Raji (cell line): ENCODE results near the gene CAPS.

Experiments used
- POLR2A ChIP-seq: IDR thresholded peaks from 2 replicates; pipeline ENCODE4 v1.6.1; 2011; ENCODE audit warnings: low read depth, low read length, control low read depth; ENCODE audit not compliant: insufficient read depth

Gene CAPS

GRCh38 chr19:5937550-5937949, 23.5 kb downstream of the CAPS start:
- TF ChIP-seq POLR2A: no peak

GRCh38 chr19:5940260-5941208, 26.5 kb downstream of the CAPS start:
- no peak for TF ChIP-seq POLR2A

- TF ChIP-seq POLR2A: no peak
These were observed 27.6 kb downstream of the CAPS start for GRCh38 chr19:5941673-5942072.

- no peak for TF ChIP-seq POLR2A
These were observed 29.0 kb downstream of the CAPS start for GRCh38 chr19:5943045-5943444.

- TF ChIP-seq POLR2A: no peak
These were observed 29.6 kb downstream of the CAPS start for GRCh38 chr19:5943623-5944022.

DNA sequence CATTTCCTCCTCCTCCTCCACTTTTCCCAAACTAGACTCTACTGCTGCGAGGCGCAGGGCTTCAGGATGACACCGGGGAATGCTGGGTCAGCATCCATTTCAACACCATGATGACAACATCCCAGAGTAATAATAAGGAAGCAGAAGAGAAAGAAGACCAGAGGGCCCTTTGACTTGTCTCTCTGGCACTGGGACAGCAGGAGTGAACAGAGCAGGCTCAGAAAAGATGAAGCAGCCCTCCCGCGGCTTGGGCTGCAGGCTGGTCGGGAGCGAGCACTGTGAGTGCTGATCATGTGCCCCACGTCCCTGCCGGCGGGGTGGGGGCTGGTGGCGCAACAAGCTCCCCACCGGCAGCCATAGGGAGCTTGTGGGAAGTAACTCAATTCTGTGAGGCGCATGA, 33.4 kb downstream of the CAPS start:
- no peak for TF ChIP-seq POLR2A

DNA sequence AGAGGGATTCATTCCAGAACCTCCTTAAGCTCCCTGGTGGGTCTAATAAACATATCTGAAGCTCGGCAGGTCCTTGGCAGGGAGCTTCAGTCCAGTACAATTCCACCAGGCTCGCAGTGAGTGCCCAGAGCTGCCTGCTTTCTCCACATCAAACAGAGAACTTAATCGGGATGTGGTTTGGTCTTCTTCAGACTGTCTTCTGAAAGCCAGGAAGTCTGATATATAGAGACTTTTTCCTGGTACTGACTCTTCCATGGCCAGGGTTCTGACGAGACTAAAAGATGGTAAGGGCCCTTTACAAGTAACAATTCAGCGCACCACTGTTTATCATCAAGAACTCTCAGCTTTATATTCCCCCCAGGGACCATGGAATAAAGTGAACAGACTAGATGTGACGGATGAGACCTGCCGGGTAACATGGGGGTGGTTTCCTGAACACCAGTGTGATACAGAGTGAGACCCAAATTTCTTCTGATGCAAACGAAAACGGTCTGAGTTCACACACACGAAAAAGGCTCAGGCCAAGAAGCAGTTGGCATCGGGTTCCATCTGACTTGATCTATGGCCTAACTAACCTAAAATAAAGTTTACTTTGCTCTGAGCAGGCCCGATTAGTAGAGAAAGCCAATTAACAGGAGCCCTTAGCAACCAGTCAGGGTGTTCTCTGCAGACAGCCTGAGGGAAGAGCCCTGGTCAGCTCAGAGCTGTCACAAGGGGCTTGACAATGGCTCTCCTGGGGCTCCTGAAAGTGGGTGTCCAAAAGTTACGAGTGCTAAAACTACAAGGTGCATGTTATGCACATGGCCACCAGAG, 34.9 kb downstream of the CAPS start:
- TF ChIP-seq POLR2A: no peak

GRCh38 chr19:5949792-5950305, 35.8 kb downstream of the CAPS start:
- no peak for TF ChIP-seq POLR2A

GRCh38 chr19:5950741-5951140, 36.7 kb downstream of the CAPS start:
- no peak for TF ChIP-seq POLR2A

DNA sequence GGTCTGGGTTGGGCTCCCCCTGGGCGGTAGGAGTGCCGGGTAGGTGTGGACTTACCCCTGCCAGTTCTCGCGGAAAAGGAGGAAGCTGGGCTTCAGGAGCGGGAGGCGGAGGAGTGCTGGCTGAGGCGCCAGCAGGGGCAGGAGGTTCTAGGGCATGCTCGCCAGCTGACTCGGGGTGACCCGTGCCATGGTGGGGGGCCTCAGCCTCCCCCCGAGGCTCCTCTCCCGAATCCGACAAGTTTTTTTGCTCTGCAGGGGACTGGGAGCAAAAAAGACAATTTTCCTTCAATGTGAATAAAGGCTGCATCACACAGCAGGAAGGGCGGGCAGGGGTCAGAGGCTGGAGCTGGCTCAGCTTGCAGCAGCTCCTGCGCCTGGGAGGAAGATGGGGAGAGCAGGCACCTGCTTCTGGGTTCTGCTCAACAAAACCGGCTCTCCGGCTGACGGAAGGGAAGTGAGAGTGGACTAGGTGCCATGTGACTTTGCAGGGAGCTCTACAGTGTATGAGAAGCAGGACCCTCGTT, 37.3 kb downstream of the CAPS start:
- TF ChIP-seq POLR2A: no peak

DNA sequence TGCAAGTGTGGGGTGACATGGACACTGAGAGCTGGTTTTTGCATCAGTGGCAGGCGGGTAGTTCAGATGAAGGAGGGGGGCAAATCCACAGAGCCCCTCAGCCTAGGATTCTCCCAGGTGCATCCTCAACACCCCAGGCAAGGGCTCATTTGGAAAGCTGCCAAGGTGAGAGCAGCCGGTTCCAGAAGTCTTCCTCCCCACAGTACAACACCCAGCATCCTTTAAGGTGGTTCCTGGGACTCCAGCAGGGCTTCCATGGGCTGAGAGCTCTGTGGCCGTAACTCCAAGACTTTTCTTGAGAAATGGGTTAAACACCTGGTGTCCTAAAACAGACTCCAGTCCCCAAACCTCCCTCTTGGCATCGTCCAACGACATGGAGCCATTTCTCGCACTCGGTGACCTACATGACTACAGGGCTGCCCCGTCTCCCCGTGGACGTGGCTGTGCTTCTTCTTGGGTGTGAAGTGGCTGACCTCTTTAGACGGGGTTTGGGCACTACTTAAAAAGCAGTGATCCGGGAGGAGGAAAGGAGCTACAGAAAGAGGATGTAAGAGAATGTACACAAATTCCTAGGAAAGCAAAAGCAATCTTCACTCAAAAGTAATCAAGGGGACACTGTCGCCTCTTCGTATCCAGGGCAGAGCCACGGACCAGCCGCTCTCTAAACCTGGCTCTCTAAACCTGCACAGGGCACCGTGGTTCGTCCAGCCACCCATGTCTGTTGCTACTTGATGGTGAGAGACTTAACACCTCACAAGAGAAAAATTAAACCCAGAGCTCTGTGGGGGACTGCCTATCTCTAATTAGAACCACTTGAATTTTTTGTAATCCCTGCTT, 38.4 kb downstream of the CAPS start:
- no peak for TF ChIP-seq POLR2A

- TF ChIP-seq POLR2A: no peak
These were observed 39.1 kb downstream of the CAPS start for GRCh38 chr19:5953030-5953589.

- no peak for TF ChIP-seq POLR2A
These were observed 39.7 kb downstream of the CAPS start for GRCh38 chr19:5953680-5954213.

- no peak for TF ChIP-seq POLR2A
These were observed 40.2 kb downstream of the CAPS start for GRCh38 chr19:5954293-5954692.
